ENCODE measurements around the gene MYOM3. TPM values are rescaled to one million over a fixed set of nuclear protein-coding genes. Genes with fewer than 3 reads are reported as not detected.

The MYOM3 gene
- total RNA-seq, 1 donor from 2014 or later: 8.1 TPM

GRCh38 chr1:24058671-24059455 is 53.1 kb downstream of the MYOM3 start:
- Histone ChIP-seq H3K36me3 (ENCODE audit: control insufficient read depth, insufficient read depth, low read length) (no peaks in the 10 kb centered on the region), H3K4me3 (ENCODE audit: low read depth, low read length) (no peak overlapping the region), H3K27me3 (ENCODE audit: control insufficient read depth, insufficient read depth, low read length) (peaks cover 2% of the 10 kb centered on the region)
- TF ChIP-seq, protein P1, sequence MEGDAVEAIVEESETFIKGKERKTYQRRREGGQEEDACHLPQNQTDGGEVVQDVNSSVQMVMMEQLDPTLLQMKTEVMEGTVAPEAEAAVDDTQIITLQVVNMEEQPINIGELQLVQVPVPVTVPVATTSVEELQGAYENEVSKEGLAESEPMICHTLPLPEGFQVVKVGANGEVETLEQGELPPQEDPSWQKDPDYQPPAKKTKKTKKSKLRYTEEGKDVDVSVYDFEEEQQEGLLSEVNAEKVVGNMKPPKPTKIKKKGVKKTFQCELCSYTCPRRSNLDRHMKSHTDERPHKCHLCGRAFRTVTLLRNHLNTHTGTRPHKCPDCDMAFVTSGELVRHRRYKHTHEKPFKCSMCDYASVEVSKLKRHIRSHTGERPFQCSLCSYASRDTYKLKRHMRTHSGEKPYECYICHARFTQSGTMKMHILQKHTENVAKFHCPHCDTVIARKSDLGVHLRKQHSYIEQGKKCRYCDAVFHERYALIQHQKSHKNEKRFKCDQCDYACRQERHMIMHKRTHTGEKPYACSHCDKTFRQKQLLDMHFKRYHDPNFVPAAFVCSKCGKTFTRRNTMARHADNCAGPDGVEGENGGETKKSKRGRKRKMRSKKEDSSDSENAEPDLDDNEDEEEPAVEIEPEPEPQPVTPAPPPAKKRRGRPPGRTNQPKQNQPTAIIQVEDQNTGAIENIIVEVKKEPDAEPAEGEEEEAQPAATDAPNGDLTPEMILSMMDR (IDR thresholded peaks at IDR 0.05; ENCODE audit: insufficient read depth, low read length, poor library complexity, severe bottlenecking): no peak
- DNase-seq (ENCODE audit: low read depth): no peak

- DNase-seq (ENCODE audit: low read depth): no peak
- peaks cover 2% of the 10 kb centered on the region for H3K27me3 ChIP-seq (ENCODE audit: control insufficient read depth, insufficient read depth, low read length)
- TF ChIP-seq, protein P1 (IDR thresholded peaks at IDR 0.05; ENCODE audit: insufficient read depth, low read length, poor library complexity, severe bottlenecking): no peak
- no peaks in the 10 kb centered on the region for H3K36me3 ChIP-seq (ENCODE audit: control insufficient read depth, insufficient read depth, low read length)
- H3K4me3 ChIP-seq (ENCODE audit: low read depth, low read length): no peak overlapping the region
These were observed 54.8 kb downstream of the MYOM3 start for GRCh38 chr1:24057171-24057570.

- no peak for DNase-seq (ENCODE audit: low read depth)
- peaks cover 2% of the 10 kb centered on the region for H3K27me3 ChIP-seq (ENCODE audit: control insufficient read depth, insufficient read depth, low read length)
- TF ChIP-seq, protein P1 (IDR thresholded peaks at IDR 0.05; ENCODE audit: insufficient read depth, low read length, poor library complexity, severe bottlenecking): no peak
These were observed 56.3 kb downstream of the MYOM3 start for GRCh38 chr1:24055681-24056080.

DNA sequence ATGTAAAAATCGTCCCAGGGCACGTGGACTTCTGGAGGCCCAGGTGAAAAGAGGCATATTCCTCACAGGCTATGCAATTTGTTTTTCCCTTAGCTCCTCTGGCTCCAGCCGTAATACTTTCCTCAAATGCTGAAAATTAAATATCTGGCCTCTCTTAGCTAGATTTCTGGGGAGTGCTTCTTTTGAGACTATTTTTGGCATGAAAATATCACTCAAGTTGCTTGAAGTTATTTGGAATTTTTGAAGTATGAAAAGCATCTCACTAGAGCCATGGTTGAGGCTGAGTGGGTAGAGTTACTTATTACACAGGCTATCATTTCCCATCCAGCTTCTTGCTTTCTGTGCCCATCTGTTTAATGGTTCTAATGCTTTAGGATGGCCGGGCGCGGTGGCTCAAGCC is 59.7 kb downstream of the MYOM3 start:
- H3K27me3 ChIP-seq (ENCODE audit: control insufficient read depth, insufficient read depth, low read length): no peaks in the 10 kb centered on the region
- no peak for DNase-seq (ENCODE audit: low read depth)
- no peak overlapping the region for H3K4me3 ChIP-seq (ENCODE audit: low read depth, low read length)
- H3K36me3 ChIP-seq (ENCODE audit: control insufficient read depth, insufficient read depth, low read length): no peaks in the 10 kb centered on the region
- TF ChIP-seq, protein P1 (IDR thresholded peaks at IDR 0.05; ENCODE audit: insufficient read depth, low read length, poor library complexity, severe bottlenecking): no peak

More at GRCh38 chr1:24055681-24056080, 56.3 kb downstream of the MYOM3 start:
- H3K4me3 ChIP-seq (ENCODE audit: low read depth, low read length): no peak overlapping the region
- H3K36me3 ChIP-seq (ENCODE audit: control insufficient read depth, insufficient read depth, low read length): no peaks in the 10 kb centered on the region

GRCh38 chr1:24051206-24051945 is 60.6 kb downstream of the MYOM3 start:
- no peak for DNase-seq (ENCODE audit: low read depth)
- no peak overlapping the region for H3K4me3 ChIP-seq (ENCODE audit: low read depth, low read length)
- TF ChIP-seq, protein P1 (IDR thresholded peaks at IDR 0.05; ENCODE audit: insufficient read depth, low read length, poor library complexity, severe bottlenecking): no peak
- no peaks in the 10 kb centered on the region for H3K27me3 ChIP-seq (ENCODE audit: control insufficient read depth, insufficient read depth, low read length)
- no peaks in the 10 kb centered on the region for H3K36me3 ChIP-seq (ENCODE audit: control insufficient read depth, insufficient read depth, low read length)

Data from kidney epithelial cell (primary cell).